Mammary epithelial cell (primary cell): ENCODE measurements around the gene SEC14L3.

Experiments
- CTCF ChIP-seq, 2 donors: IDR thresholded peaks in 1 of 2; conservative IDR thresholded peaks in 1 of 2; 2 replicates each; pipeline ENCODE4 v1.5.1; 2011 to 2012; ENCODE audit warnings: inconsistent platforms in 2 of 2, low read length in 2 of 2, mild to moderate bottlenecking in 2 of 2, control low read depth in 1 of 2, low read depth in 1 of 2; ENCODE audit not compliant: insufficient read depth in 1 of 2; ENCODE audit errors: extremely low read depth in 1 of 2
- EZH2 ChIP-seq: IDR thresholded peaks from 2 replicates; pipeline ENCODE4 v1.6.1; 2012; ENCODE audit warnings: low read length, inconsistent platforms, borderline replicate concordance

DNA sequence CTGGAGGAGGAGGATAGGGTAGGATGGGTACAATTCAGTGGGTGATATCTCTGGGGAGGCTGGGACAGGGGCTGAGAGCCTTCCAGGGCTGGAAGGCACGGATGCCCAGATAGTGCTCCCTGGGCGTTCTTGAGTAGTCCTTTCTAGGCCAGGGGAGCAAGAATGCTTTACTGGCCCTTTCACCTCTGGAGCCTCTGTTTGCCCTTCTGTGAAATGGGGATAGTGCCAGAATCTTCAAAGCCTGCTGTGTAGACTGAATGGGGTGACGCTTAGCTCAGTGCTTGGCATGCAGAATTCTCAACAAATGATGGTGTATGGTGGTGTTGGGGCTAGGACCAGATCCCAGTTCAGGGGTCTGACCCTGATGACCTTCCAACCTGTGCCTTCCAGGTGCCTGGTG lies 38.6 kb downstream of the SEC14L3 start:
- TF ChIP-seq CTCF (conservative IDR thresholded peaks at IDR 0.05 in 1 of 2, IDR thresholded peaks at IDR 0.05 in 1 of 2; ENCODE audit: extremely low read depth in 1 of 2, insufficient read depth in 1 of 2, low read depth in 1 of 2, low read length in 2 of 2) = no peak
- no peak for TF ChIP-seq EZH2
